ENCODE measurements around the gene MYCBP2.
"Not testable (repeated sequence)": the region's sequence is repeated elsewhere in the genome, so short reads cannot be mapped to it uniquely, and the experiment has no call there.

Gene MYCBP2

GRCh38 chr13:77289851-77290250 is 37.0 kb downstream of the MYCBP2 start:
- no peak for DNase-seq

- DNase-seq = not testable (repeated sequence)
Measured at GRCh38 chr13:77285632-77286031, 41.3 kb downstream of the MYCBP2 start.

GRCh38 chr13:77285098-77285497 is 41.8 kb downstream of the MYCBP2 start:
- DNase-seq = no peak

GRCh38 chr13:77274126-77274525 is 52.8 kb downstream of the MYCBP2 start:
- DNase-seq = no peak

- no peak for DNase-seq
Measured at GRCh38 chr13:77269141-77269540, 57.8 kb downstream of the MYCBP2 start.

GRCh38 chr13:77267362-77267761 is 59.5 kb downstream of the MYCBP2 start:
- no peak for DNase-seq

- DNase-seq = no peak
Measured at GRCh38 chr13:77265336-77265735, 61.6 kb downstream of the MYCBP2 start.

GRCh38 chr13:77262198-77262597 is 64.7 kb downstream of the MYCBP2 start:
- DNase-seq = no peak

- no peak for DNase-seq
Measured at GRCh38 chr13:77250975-77251374, 75.9 kb downstream of the MYCBP2 start.

- not testable (repeated sequence) for DNase-seq
Measured at GRCh38 chr13:77245224-77245623, 81.7 kb downstream of the MYCBP2 start.

GRCh38 chr13:77239312-77239711 is 87.6 kb downstream of the MYCBP2 start:
- DNase-seq = no peak

- DNase-seq = no peak
Measured at GRCh38 chr13:77235456-77236022, 91.4 kb downstream of the MYCBP2 start.

- no peak for DNase-seq
Measured at GRCh38 chr13:77233159-77233558, 93.7 kb downstream of the MYCBP2 start.

- DNase-seq = no peak
Measured at GRCh38 chr13:77230560-77230959, 96.3 kb downstream of the MYCBP2 start.

- DNase-seq = no peak
Measured at GRCh38 chr13:77225946-77226345, 100.9 kb downstream of the MYCBP2 start.

- no peak for DNase-seq
Measured at GRCh38 chr13:77222909-77223308, 104.0 kb downstream of the MYCBP2 start.

- DNase-seq = no peak
Measured at GRCh38 chr13:77222000-77222690, 104.7 kb downstream of the MYCBP2 start.

GRCh38 chr13:77219401-77219800 is 107.5 kb downstream of the MYCBP2 start:
- DNase-seq = no peak

GRCh38 chr13:77218274-77218673 is 108.6 kb downstream of the MYCBP2 start:
- no peak for DNase-seq

- DNase-seq = no peak
Measured at GRCh38 chr13:77215543-77215942, 111.4 kb downstream of the MYCBP2 start.

- no peak for DNase-seq
Measured at GRCh38 chr13:77213644-77214043, 113.2 kb downstream of the MYCBP2 start.

GRCh38 chr13:77207943-77208342 is 119.0 kb downstream of the MYCBP2 start:
- no peak for DNase-seq

- not testable (repeated sequence) for DNase-seq
Measured at GRCh38 chr13:77198995-77199394, 127.9 kb downstream of the MYCBP2 start.

- no peak for DNase-seq
Measured at GRCh38 chr13:77196052-77196618, 130.8 kb downstream of the MYCBP2 start.

Measured in NCI-H1417 treated with DMSO at 0.1 percent for 48 hours (cell line).